Fibroblast of peridontal ligament (primary cell): ENCODE results near the gene LPCAT1.

Source experiments
- DNase-seq: peaks from one replicate; pipeline ENCODE4 v3.0.0-alpha.2; 2010; ENCODE audit errors: extremely low read depth

LPCAT1 gene

DNA sequence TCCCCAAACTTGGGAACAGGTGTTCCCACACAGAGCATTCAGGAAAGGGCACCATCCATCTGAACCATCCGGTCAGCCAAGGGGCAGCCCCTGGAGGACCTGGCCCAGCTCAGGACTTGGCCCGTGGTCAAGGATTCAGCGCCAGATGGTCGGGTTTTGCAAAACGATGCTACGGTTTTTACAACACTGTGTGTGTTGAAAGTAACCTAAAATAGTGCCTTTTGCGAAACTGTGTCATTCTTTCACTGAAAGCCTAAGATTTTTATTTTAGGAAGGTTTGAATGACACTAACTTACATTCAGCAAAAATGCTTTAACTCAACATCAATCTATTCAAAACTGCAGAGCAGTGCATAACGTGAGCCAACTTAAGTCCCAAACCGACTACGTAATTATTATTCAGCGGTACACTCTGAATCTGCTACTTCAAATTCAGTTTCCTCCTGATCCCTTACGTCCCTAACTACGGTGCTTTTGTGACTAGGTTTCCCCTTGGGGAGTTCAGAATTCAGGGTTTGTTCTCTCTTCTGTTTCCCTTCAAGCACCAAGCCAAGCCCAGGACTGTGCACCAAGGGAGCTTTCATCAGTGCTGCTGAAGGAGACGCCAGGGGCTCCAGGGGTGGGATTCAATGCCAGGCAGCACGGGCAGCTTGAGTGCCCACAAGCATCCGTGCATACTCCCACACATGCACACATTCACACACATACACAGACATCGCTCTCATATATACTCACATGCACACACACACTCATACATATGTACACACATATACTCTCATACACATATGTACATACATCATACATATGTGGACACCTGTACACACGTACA, 25.8 kb downstream of the LPCAT1 start:
- DNase-seq, result no peak

DNA sequence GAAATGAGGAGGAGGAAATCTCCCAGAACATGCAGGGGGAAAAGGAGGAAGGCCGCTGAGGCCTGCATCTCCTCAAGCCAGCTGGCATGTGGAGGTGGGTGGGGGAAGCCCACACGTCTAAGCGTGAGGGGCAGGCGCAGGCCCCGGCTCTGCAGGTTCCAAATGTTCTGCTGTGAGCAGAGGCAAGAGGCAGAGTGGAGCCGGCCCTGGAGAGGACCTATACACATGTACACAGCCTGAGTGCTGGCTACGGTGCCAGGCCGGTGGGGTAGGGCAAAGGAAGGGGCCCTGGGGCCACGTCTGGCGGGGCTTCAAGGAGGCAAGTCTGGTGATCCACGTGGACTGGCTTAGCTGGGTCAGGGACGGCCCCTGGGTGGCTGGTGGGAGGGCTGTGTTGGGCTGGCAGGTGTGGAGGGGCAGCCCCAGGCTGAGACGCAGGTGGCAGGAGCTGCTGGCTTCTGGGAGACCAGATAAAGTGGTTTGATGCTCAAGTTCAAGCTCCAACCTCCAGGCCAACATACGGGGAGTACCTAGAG, 26.4 kb downstream of the LPCAT1 start:
- no peak for DNase-seq

GRCh38 chr5:1495525-1495897, 28.2 kb downstream of the LPCAT1 start:
- no peak for DNase-seq

- DNase-seq, result no peak
Observed at GRCh38 chr5:1494780-1495524, 28.8 kb downstream of the LPCAT1 start.

GRCh38 chr5:1493941-1494340, 29.8 kb downstream of the LPCAT1 start:
- no peak for DNase-seq

GRCh38 chr5:1493413-1493812, 30.3 kb downstream of the LPCAT1 start:
- DNase-seq, result no peak

GRCh38 chr5:1492757-1493156, 31.0 kb downstream of the LPCAT1 start:
- no peak for DNase-seq

DNA sequence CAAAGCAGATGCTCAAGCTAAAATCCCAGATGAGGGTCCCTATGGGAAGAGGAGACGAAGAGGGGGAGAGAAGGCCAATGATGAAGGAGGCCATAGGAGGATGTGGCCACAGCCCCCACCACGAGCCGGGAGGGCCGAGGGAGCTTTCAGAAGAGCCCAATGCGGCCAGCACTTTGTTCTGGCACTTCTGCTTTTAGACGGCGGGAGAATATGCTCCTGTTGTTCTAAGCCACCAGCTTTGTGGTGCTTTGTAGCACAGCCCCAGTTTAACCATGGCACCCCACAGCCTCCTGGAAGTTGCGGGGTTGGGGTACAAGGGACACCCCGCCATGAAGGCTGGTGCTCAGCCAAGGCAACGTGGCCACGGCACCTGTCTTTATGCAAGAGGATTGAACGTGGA, 33.4 kb downstream of the LPCAT1 start:
- DNase-seq, result no peak

DNA sequence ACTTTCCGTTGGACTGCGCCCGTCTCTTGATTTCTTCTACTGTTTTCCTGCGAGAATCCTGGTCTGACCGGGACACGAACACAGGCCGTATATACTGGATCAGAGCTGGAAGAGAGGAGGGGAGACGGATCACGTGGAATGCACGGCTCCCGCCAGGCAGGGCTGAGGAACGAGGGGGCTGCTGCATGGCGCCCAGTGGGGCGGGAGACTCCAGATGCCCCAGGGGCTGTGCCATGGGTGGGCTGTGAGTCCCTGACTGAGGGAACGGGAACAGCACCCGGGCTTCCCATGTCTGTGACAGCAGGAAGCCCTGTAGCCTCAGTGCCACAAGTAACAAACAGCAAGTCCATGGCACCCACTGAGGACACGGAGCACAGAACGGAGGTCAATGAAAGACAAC, 34.0 kb downstream of the LPCAT1 start:
- no peak for DNase-seq

GRCh38 chr5:1488882-1489680, 34.7 kb downstream of the LPCAT1 start:
- DNase-seq, result peak; percentile 77

- no peak for DNase-seq
Observed at GRCh38 chr5:1487079-1487764, 36.5 kb downstream of the LPCAT1 start.

- DNase-seq, result no peak
Observed at GRCh38 chr5:1486271-1486670, 37.5 kb downstream of the LPCAT1 start.

GRCh38 chr5:1485579-1486118, 38.1 kb downstream of the LPCAT1 start:
- DNase-seq, result no peak

DNA sequence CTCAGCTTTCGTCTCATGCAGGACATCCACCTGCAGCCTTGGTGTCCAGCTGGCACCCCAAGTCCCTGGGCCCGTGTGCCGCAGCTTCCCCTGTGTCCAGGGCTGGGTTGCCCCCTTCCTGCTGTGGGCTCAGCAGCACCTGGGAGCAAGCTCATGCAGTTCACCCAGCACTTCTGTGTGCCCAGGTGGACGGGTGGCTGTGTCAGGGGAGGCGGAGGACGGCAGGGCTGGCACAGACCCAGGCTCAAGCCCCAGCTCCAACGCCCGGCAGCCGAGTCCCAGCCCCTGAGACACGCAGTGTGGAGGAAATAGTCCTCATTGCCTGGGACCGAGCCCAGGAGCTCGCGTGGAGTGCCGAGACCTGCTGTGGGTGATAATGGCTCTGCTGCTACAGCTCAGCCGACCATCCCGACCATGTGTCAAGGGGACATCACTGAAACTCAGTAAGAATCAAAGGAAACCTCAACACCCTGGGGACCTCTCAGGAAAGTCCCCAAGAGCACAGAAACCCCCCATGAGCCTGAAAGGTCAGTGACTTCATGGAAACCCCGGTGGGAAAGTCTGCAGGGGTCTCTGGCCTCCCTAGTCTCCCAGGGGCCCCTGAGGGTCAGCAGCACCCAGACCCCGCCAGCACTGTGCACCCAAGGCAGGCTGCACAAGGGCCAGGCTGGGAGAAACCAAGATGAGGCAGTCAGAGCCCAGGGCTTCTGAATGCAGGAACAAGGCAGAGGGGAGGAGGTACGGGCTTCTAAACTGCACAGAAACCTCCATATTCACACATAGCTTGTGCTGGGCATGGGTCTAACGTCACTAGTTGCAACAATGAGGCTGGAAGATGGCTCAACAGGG, 38.8 kb downstream of the LPCAT1 start:
- DNase-seq, result no peak

DNA sequence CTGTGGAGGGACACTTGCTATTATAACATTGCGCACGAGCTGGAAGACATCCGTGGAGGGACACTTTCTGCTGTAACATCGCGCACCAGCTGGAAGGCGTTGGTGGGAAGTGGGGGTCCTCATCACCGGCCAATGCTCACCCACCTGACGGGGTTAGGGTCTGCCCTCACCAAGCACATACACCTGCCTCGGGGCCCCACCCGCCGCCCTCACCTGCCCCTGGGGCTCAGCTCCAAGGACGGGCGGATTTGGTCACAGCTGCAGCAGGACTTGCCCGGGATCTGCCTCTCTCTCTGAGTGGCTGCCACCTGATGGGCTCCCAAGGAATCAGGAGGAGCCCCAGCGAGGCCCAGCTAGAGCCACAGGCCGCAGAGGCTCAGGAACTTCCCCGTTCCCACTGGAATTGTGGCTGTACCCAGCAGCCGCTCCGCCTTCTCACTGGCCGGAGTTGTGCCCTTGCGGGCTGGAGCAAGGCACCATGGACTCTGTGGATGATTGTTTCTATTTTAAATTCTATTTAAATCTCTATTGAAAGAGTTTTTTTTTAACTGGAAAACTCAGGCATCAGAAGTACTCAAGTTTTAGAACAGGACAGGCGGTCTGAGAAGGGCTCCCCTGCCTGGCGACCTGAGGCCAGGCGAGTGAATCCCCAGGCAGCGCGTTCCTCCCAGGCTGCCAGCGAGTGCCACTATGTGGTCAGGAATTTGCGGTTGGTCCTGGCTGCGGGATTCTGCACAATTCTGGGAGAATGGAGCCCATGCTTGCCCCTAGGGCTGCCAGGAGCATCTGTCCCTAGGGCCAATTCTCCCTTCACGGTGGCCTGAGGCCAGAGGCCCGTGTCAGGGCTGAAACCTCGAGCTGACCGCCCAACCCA, 39.7 kb downstream of the LPCAT1 start:
- no peak for DNase-seq

- DNase-seq, result no peak
Observed at GRCh38 chr5:1483064-1483463, 40.7 kb downstream of the LPCAT1 start.

DNA sequence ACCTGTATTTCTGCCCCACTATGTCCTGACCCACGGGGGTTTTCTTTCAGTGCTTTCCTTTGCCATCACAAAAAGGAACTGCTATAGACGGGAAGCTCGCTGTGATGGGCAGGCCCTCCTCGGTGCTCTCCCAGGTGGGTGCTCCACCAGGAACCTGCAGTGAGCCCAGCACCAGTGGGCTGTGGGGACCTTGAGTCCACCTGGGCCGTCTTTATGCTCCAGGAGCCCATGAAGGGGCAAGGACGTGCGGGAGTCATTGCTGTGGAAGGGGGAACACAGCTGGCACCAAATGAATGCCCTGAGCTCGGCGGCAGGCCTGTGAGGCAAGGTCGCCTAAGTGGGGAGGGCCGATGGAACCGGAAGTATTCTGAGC, 41.8 kb downstream of the LPCAT1 start:
- no peak for DNase-seq

DNA sequence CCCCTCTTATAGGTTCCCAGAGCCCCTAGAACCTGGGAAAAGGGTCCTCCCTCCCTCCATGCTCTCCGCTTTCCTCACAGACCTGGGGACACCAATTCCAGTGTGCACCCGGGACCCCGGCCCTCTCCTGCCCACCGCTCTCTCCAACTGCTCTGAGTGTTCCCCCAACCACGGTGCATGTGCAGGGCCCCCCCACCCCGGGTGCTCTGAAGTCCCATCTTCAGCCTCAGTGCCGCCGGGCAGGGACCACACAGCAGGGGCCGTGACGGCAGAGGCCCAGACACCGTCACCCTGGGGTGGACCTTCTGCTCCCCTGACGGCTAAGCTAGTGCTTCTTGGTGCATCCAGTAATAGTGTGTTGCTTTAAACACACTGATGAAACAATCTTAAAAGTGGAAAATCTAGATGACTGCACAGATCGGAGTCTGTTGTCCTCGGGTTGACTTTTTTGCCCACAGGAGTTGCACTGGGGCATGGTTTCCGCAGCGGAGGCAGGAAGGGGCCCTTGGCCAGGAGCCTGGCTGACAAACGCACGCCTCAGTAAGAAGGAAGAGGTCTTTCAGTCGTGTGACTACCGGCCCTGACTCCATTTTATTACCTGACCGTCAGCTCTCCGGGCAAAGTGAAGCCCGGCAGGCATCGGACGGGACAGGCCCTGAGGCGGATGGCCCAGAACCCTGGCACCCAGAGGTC, 42.3 kb downstream of the LPCAT1 start:
- no peak for DNase-seq

DNA sequence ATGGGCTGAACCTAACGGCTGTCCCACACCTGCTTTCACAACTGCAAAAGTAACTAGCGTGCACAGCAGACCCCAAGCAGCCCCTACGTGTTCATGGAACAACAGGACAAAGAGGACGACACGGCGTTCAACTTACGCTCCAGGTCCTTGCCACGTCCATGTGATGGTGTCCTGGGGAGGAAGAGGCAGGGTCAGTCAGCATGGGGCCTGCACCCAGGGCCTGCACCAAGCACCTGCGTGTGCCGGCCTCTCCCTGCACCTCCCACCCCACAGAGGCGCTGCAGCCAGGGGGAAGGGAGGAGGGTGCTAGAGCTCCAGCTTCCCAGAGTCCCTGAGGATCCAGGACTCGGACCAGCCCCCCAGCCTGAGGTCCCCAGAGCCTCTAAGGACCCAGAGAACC, 43.0 kb downstream of the LPCAT1 start:
- no peak for DNase-seq
